Cardiac septum (tissue), 1 donor: Measurements from ENCODE around the gene MTARC1. TPM values are rescaled to one million over a fixed set of nuclear protein-coding genes. Genes with fewer than 3 reads are reported as not detected.

ENCODE experiments used
- DNase-seq: peaks from one replicate; pipeline ENCODE4 v3.0.0-alpha.2; 2020; ENCODE audit warnings: low spot score
- intact Hi-C: fragments of 100-400 bp; cut with DNase I; formaldehyde crosslinking; loops from one replicate; pipeline ENCODE4 v1.14.0; 2022
- total RNA-seq: library from RNA; stranded (reverse); fragmentation: NEBNext Ultra II Directional; extraction: Animal tissue kit (Norgen Biotek cat#: 25700); gene quantifications from one replicate; pipeline ENCODE4 v1.2.1, GENCODE V29; 2021
- donor health status: DM: no; HTN: no; CAD: no.

Gene MTARC1
- total RNA-seq, 1 donor from 2014 or later: 12.8 TPM

GRCh38 chr1:220797044-220797443 lies 10.3 kb downstream of the MTARC1 start:
- intact Hi-C loops: no loop called here
- no peak for DNase-seq

DNA sequence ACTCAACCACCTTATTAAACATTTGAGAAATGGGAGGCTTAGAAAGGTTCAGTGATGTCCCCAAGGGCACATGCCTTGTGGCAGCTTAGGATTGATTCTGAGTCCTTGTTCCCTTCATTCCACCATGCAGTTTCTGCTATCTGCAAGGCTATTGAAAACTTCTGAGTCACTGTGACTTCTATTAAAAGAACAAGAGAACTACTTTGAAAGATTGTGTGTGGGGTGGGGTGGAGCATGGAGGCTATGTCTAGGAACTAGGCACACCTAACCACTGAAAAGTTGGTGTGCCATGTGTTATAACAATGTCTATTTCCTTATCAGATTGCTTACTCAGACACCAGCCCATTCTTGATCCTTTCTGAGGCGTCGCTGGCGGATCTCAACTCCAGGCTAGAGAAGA lies 10.8 kb downstream of the MTARC1 start:
- no peak for DNase-seq
- intact Hi-C loops: no loop called here

DNA sequence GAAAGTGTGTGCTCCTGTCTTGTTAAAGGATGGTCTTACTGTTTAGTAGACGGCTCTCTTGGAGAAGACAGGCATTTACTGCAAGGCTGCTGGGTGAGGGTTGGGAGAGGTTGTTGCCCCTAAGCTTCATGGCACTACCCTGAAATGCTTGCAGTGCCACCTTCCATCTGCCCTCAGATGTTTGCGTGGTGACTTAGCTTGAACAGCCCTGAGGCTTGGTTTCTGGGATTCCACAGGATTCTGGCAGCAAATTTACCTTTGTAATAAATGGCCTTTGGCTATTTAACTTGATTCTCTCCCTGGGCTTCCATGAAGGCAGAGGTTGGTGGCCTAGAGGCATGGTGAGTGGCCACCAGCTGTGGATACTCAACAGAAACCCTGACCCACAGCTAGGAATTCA lies 11.6 kb downstream of the MTARC1 start:
- intact Hi-C loops: no loop called here

DNA sequence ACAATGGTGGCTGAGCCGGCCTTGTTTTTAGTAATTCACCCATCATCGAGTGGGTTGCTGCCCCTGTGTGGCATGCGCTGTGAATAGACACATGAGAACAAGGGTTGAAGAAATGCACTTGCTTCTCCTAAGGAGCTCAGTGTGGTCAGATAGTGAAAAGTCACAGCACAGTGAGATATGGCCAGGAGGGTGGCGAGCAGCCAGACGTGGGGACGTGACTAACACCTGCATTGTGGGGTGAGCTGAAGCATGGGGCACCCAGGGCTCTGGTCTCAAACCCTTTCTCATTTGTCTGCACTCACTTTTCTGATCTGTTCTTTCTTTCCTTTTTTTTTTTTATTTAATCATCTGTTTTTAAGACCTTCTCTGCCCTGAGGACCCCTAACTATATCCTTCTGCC lies 13.5 kb downstream of the MTARC1 start:
- intact Hi-C loops: no loop called here

More for the DNA sequence above, 11.6 kb downstream of the MTARC1 start:
- DNase-seq: no peak

GRCh38 chr1:220803401-220804201 lies 16.9 kb downstream of the MTARC1 start:
- intact Hi-C loops: no loop called here
- no peak for DNase-seq

More for the DNA sequence above, 13.5 kb downstream of the MTARC1 start:
- DNase-seq: no peak

DNA sequence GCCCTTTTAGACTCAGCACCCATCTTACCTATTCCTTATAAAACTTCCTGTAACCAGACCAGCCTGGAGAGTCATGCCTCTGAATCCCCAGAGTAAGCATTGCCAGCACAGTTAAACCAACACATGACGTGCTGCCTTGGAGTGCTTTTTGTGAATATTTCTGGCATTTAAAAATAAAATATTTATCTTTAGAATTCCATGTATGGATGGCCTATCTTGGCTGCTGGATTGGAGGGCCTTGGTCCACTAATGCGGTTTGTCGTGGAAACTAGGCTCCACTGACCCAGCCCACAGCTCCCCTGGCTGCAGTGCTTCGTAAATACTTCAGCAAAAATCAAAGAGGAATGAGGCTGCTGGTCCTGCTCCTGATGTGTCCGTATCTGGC lies 17.5 kb downstream of the MTARC1 start:
- no peak for DNase-seq
- intact Hi-C loops: no loop called here

- intact Hi-C loops: no loop called here
- DNase-seq: no peak
Observed at GRCh38 chr1:220806408-220806807, 19.7 kb downstream of the MTARC1 start.

- DNase-seq: no peak
- intact Hi-C loops: no loop called here
Observed at GRCh38 chr1:220807726-220808125, 21.0 kb downstream of the MTARC1 start.

DNA sequence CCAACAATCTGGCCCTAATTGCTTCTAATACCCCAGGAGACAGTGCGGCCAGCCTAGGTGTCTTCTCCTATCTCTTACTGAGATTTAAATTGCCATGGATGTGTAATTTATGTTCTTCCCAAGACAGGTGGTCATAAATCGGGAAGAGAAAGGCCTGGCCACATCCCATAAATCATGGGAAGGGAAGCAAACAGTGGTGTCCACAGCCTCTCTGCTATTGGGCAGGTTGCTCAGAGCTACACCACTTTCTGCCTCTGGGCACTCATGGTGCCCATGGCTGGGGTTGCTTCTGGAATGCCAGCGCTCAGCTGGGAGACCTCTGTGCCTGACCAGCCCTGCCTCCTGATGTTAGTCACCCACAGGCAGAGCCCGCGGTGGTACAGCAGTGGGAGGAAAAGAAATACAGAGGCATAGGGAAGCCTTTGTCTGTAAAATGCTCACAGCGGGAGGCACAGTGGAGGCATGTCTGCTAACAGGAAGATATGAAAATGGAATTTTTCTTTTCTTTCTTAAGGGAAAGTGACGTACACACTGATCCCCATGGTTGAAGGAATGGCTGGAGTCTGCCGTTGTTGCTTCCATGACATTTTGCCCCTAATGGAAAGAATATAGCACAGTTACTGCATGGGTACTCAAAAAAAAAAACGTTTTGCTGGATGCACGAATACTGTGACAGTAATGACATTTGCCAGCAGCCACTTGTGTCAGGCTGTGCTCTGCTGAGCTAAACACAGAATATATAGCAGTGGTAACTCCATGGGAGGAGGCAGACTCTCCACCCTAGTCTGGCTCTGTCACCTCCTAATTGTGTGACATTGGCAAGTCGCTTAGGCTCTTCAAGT lies 21.9 kb downstream of the MTARC1 start:
- intact Hi-C loops: no loop called here
- no peak for DNase-seq

- DNase-seq: no peak
- intact Hi-C loops: no loop called here
Observed at GRCh38 chr1:220809187-220809550, 22.5 kb downstream of the MTARC1 start.

DNA sequence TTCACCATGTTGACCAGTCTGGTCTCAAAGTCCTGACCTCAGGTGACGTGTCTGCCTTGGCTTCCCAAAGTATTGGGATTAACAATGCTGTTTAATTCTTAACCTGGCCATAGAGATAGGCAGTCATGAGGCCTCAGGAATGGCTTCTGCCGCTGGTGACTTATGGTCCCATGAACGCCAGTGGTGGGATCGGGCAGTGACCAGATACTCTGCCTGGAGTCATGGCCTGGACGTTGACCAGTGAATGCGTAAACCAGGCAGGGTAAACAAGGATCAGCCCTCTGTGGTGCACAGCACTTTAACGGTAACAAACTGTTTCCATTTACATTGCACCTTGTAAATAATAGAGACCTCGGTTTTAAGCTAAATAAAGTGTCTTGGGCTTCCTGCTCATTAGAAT lies 23.0 kb downstream of the MTARC1 start:
- intact Hi-C loops: loop anchor here (2.0 to 10.0 kb wide), 3 partner anchors 65 to 621 kb away; no protein-coding TSS in a partner anchor
- no peak for DNase-seq

DNA sequence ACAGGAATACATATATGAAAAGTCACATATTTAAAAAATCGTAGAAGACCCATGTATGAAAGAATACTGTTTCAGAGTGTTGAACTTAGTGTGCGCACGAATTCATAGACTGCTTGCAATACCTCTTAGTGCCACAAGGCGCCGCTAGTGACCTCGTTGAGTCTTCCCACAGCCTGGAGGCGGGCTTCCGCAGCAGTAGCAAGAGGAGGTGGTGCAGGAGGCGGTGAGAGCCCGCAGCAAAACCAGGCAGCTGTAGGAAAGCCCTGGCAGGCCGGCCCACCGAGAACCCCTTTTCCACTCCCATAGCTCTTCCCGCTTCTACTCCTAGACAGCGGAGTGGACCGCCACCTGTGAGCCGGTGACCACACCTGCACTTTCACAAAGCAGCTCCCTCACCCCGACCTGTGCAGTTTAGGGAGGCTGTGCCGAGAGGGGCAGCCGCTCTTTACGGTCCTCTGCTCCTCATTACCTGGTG lies 23.5 kb downstream of the MTARC1 start:
- intact Hi-C loops: loop anchor here (2.0 to 10.0 kb wide), 3 partner anchors 65 to 621 kb away; no protein-coding TSS in a partner anchor
- DNase-seq: peak; percentile 92

DNA sequence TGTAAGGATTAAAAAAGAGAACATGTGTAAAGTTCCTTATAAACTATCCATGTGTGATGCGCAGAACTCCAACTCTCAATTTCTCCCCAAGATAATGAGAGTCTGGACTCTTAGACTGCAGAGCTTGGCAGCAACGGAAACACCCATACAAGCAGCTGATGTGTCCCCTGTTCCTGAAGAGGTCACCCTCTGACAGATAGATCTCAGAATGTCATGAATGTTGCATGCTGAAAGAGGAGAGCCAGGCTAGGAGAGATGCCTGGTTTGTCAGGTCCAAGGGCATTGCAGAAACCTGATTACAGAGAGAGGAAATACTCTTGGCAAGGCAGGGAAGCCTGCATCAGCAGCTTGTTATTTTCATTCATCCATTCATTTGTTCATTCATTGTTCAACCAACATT lies 24.2 kb downstream of the MTARC1 start:
- no peak for DNase-seq
- intact Hi-C loops: loop anchor here (2.0 to 10.0 kb wide), 3 partner anchors 64 to 620 kb away; no protein-coding TSS in a partner anchor

DNA sequence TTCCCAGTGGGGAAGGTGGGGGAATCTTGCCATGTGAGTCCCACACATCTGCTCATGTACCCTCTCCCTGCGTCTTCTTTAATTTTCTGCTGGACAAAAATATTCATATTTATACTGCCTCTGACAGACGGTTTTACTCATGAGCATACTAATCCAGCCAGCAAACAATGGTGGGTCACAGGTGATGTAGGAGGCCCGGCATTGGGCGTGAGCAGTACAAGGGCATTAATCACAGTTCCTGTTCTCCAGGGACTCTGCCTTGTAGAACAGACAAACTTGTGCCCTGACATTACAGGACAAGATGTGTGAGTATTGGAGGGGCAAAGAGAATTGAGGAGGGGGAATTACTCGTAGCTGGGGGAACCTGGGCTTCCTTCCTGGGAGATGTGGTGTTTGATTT lies 25.0 kb downstream of the MTARC1 start:
- DNase-seq: no peak
- intact Hi-C loops: loop anchor here (2.0 to 10.0 kb wide), 3 partner anchors 63 to 619 kb away; no protein-coding TSS in a partner anchor

- DNase-seq: no peak
- intact Hi-C loops: loop anchor here (10.0 kb wide), 1 partner anchor 392 kb away; no protein-coding TSS in a partner anchor
Observed at GRCh38 chr1:220812308-220812707, 25.6 kb downstream of the MTARC1 start.

GRCh38 chr1:220813013-220813412 lies 26.3 kb downstream of the MTARC1 start:
- intact Hi-C loops: loop anchor here (10.0 kb wide), 1 partner anchor 392 kb away; no protein-coding TSS in a partner anchor

DNA sequence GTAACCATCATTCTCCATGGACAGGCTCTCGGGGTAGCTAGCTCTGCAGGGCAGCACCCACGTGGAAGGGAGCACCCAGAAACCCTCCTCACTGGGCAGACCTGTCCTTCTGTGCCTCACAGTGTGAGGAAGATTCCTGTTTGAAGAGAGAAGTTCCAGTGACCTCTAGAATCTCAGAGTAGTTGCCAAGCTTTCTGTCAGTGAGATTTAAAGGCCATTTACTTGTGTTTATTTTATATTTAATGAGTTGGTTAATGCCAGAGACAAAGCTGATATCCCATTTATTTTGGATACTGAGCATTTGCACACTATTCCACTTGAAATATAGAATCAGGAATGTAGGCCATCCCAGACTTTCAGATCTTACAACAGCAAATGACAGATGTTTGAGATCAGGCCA lies 28.7 kb downstream of the MTARC1 start:
- DNase-seq: no peak
- intact Hi-C loops: loop anchor here (10.0 kb wide), 1 partner anchor 389 kb away; no protein-coding TSS in a partner anchor

More at GRCh38 chr1:220813013-220813412, 26.3 kb downstream of the MTARC1 start:
- no peak for DNase-seq

DNA sequence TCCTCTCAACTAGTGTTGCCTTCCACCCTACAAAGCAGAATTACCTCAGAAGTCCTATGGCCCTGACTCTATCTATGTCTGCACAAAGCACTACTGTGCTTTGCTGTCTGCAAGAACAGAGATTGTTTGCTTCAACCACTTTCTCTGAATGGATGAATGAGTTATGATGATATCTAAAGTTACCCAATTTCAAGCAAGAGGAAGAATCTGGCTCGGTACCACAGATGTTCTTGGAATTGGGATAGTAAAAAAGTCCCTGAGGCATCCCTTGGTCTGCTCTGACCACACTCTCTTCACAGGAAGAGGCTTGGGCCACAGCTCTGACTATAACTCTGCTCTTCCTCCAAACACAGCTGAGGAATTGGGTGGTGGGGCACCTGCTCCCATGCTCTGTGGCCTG lies 31.2 kb downstream of the MTARC1 start:
- no peak for DNase-seq
- intact Hi-C loops: loop anchor here (10.0 kb wide), 1 partner anchor 387 kb away; no protein-coding TSS in a partner anchor

DNA sequence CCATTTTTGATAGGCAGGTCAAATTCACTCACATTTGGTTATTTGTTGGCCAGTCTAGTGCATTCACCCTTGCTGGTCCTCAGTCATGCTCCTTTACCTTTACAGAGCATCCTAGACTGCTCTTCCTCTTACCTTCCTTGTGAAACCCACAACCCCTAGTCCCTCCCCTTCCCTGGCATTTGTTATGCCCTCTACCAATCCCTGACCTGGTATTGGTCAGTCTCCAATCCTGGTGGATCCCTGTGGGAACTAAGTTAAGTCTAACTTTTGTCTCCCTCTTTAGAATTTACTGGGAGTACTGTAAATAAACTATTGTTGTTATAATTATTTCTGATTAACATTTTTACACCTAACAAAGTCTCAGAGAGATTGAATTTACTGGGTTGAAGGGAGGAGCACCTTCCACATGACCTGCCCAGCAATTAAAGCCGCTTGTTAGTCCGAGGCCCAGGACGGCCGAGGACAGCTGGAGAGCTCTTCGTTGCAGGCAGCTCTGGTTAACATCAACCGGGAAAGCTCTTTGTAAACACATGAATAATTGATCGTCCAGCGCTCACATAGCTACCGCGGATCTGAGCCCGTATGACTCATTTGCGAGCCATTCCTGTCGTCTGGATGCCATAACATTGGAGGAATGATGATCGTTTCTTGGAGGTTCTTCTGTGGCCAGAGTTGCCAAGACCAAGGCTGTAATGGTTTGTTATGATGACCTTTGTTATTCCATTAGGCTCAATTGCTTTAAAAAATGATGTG lies 31.9 kb downstream of the MTARC1 start:
- intact Hi-C loops: loop anchor here (10.0 kb wide), 1 partner anchor 386 kb away; no protein-coding TSS in a partner anchor

More for the DNA sequence above, 31.9 kb downstream of the MTARC1 start:
- no peak for DNase-seq
